SH-SY5Y (cell line): ENCODE results near the gene KLK14.

Experiments
- GATA2 ChIP-seq: IDR thresholded peaks from 2 replicates; pipeline ENCODE4 v1.6.1; 2011; ENCODE audit warnings: mild to moderate bottlenecking, low read depth, low read length
- GATA3 ChIP-seq: IDR thresholded peaks from 2 replicates; pipeline ENCODE4 v1.6.1; 2011; ENCODE audit warnings: low read depth, mild to moderate bottlenecking, low read length, moderate library complexity

GRCh38 chr19:51084505-51084904, 1.8 kb upstream of the KLK14 start:
- TF ChIP-seq GATA3 (no peak), GATA2 (no peak)
